IMR-90 (cell line): ENCODE results near the gene ASTN2. TPM values are rescaled to one million over a fixed set of nuclear protein-coding genes. Genes with fewer than 3 reads are reported as not detected.

ENCODE experiments used
- ATAC-seq: fragments of 200-7000 bp; cut with Tn5 transposase; 2 replicates; pipeline ENCODE4 v1.9.1; 2020; ENCODE audit warnings: low read depth, mild to moderate bottlenecking, moderate library complexity
- BruUV-seq: library from RNA; stranded (reverse); fragments of 400-500 nt; replicated peaks from 2 replicates; lab custom pipeline; 2021; lab: Mats Ljungman, UMichigan
- CTCF ChIA-PET: fragments of 300-600 bp; formaldehyde crosslinking; extraction: SDS; loops from one replicate; lab custom pipeline; 2021; ENCODE audit warnings: antibody characterized with exemption; lab: Yijun Ruan, JAX
- POLR2A ChIA-PET: fragments of 300-600 bp; sonication (Branson Sonifier 250); formaldehyde crosslinking; loops from one replicate; lab custom pipeline; 2022; ENCODE audit warnings: antibody characterized with exemption; ENCODE audit not compliant: unreplicated experiment; lab: Charles Lee
- DNase-seq: peaks from one replicate; pipeline ENCODE4 v3.0.0; 2013
- H2AFZ ChIP-seq: replicated peaks from 2 replicates; pipeline ENCODE3; 2013; ENCODE audit warnings: low read length, mild to moderate bottlenecking; ENCODE audit not compliant: poor library complexity
- H2AK5ac ChIP-seq: 2 replicates; pipeline ENCODE4 v1.6.1; 2013; ENCODE audit warnings: low read depth, low read length, inconsistent platforms
- H2AK9ac ChIP-seq: replicated peaks from 2 replicates; pipeline ENCODE3; 2013; ENCODE audit warnings: mild to moderate bottlenecking, low read depth, low read length, moderate library complexity; ENCODE audit not compliant: poor library complexity
- H2BK120ac ChIP-seq: 2 replicates; pipeline ENCODE4 v1.6.1; 2013; ENCODE audit warnings: low read depth, low read length, inconsistent platforms
- H2BK15ac ChIP-seq: 3 replicates; pipeline ENCODE4 v1.6.1; 2013; ENCODE audit warnings: low read depth, low read length, inconsistent platforms
- H2BK20ac ChIP-seq: 2 replicates; pipeline ENCODE4 v1.6.1; 2013; ENCODE audit warnings: low read depth, mild to moderate bottlenecking, inconsistent platforms, low read length, moderate library complexity
- H2BK5ac ChIP-seq: 2 replicates; pipeline ENCODE4 v1.6.1; 2013; ENCODE audit warnings: mild to moderate bottlenecking, low read depth, low read length, inconsistent platforms; ENCODE audit not compliant: poor library complexity, severe bottlenecking
- H3K14ac ChIP-seq: replicated peaks from 2 replicates; pipeline ENCODE4 v1.6.1; 2013; ENCODE audit warnings: low read depth, low read length, inconsistent platforms
- H3K18ac ChIP-seq: 2 replicates; pipeline ENCODE4 v1.6.1; 2013; ENCODE audit warnings: low read depth, low read length, control low read depth
- H3K23ac ChIP-seq: 2 replicates; pipeline ENCODE4 v1.6.1; 2013; ENCODE audit warnings: low read depth, low read length, inconsistent platforms
- H3K27ac ChIP-seq: 2 replicates; pipeline ENCODE4 v1.5.1; 2013; ENCODE audit warnings: mild to moderate bottlenecking, control low read depth, low read length; ENCODE audit not compliant: insufficient read depth
- H3K27me3 ChIP-seq: 2 replicates; pipeline ENCODE4 v1.6.1; 2013; ENCODE audit warnings: low read length; ENCODE audit not compliant: control insufficient read depth, insufficient read depth
- H3K36me3 ChIP-seq: 2 replicates; pipeline ENCODE4 v1.6.1; 2013; ENCODE audit warnings: low read length, mixed read lengths; ENCODE audit not compliant: control insufficient read depth, insufficient read depth
- H3K4ac ChIP-seq: 2 replicates; pipeline ENCODE4 v1.6.1; 2013; ENCODE audit warnings: low read depth, low read length, inconsistent platforms
- H3K4me1 ChIP-seq: 2 replicates; pipeline ENCODE4 v1.6.1; 2013; ENCODE audit warnings: low read length, mixed read lengths; ENCODE audit not compliant: control insufficient read depth, insufficient read depth
- H3K4me2 ChIP-seq: 2 replicates; pipeline ENCODE4 v1.6.1; 2013; ENCODE audit warnings: low read depth, mild to moderate bottlenecking, control low read depth, low read length, moderate library complexity
- H3K4me3 ChIP-seq: 2 replicates; pipeline ENCODE4 v1.5.1; 2013; ENCODE audit warnings: low read depth, mild to moderate bottlenecking, control low read depth, low read length, moderate library complexity; ENCODE audit not compliant: insufficient read depth
- H3K56ac ChIP-seq: 2 replicates; pipeline ENCODE4 v1.6.1; 2013; ENCODE audit warnings: low read length, inconsistent platforms; ENCODE audit not compliant: insufficient read depth; ENCODE audit errors: extremely low read depth
- H3K79me1 ChIP-seq, 2 experiments: 2 replicates each; pipeline ENCODE4 v1.6.1; 2013; ENCODE audit warnings: low read length in 2 of 2, inconsistent platforms in 1 of 2, low read depth in 1 of 2
- H3K9ac ChIP-seq: 2 replicates; pipeline ENCODE4 v1.6.1; 2013; ENCODE audit warnings: low read depth, low read length, control low read depth
- H3K9me1 ChIP-seq: 2 replicates; pipeline ENCODE4 v1.6.1; 2013; ENCODE audit warnings: low read length, inconsistent platforms; ENCODE audit not compliant: insufficient read depth
- H3K9me3 ChIP-seq: 2 replicates; pipeline ENCODE4 v1.6.1; 2013; ENCODE audit warnings: low read length; ENCODE audit not compliant: control insufficient read depth, insufficient read depth
- H4K20me1 ChIP-seq: 2 replicates; pipeline ENCODE4 v1.6.1; 2013; ENCODE audit warnings: low read length, inconsistent platforms; ENCODE audit not compliant: insufficient read depth
- H4K5ac ChIP-seq: 2 replicates; pipeline ENCODE4 v1.6.1; 2013; ENCODE audit warnings: mild to moderate bottlenecking, low read depth, low read length, control low read depth
- H4K8ac ChIP-seq, 2 experiments: 2 replicates each; pipeline ENCODE4 v1.6.1; 2013; ENCODE audit warnings: low read depth in 2 of 2, low read length in 2 of 2, control low read depth in 1 of 2, inconsistent platforms in 1 of 2
- H4K91ac ChIP-seq: 2 replicates; pipeline ENCODE4 v1.6.1; 2013; ENCODE audit warnings: low read depth, low read length, inconsistent platforms; ENCODE audit not compliant: insufficient read depth
- BHLHE40 ChIP-seq: fragments of 150-350 bp; IDR thresholded peaks from 2 replicates; pipeline ENCODE4 v1.6.1; 2016; ENCODE audit warnings: mild to moderate bottlenecking, low read depth, low read length
- CEBPB ChIP-seq: IDR thresholded peaks from 2 replicates; pipeline ENCODE4 v1.6.1; 2012; ENCODE audit warnings: low read depth, low read length, improper control_type of control experiment
- CHD1 ChIP-seq: IDR thresholded peaks from 2 replicates; pipeline ENCODE4 v1.6.1; 2012; ENCODE audit warnings: low read depth, low read length, improper control_type of control experiment
- FOS ChIP-seq: fragments of 150-350 bp; IDR thresholded peaks from 2 replicates; pipeline ENCODE4 v1.6.1; 2016; ENCODE audit warnings: low read depth, low read length
- MAFK ChIP-seq: IDR thresholded peaks from 2 replicates; pipeline ENCODE4 v1.6.1; 2012; ENCODE audit warnings: low read depth, low read length, improper control_type of control experiment
- MAZ ChIP-seq: IDR thresholded peaks from 2 replicates; pipeline ENCODE4 v1.6.1; 2012; ENCODE audit warnings: low read depth, mild to moderate bottlenecking, low read length, improper control_type of control experiment, moderate library complexity, borderline replicate concordance
- MXI1 ChIP-seq: IDR thresholded peaks from 2 replicates; pipeline ENCODE4 v1.6.1; 2012; ENCODE audit warnings: low read depth, mild to moderate bottlenecking, low read length, moderate library complexity, borderline replicate concordance
- NFE2L2 ChIP-seq: fragments of 150-350 bp; IDR thresholded peaks from 2 replicates; pipeline ENCODE4 v1.6.1; 2016; ENCODE audit warnings: low read depth, mild to moderate bottlenecking, low read length
- POLR2A ChIP-seq: IDR thresholded peaks from 2 replicates; pipeline ENCODE4 v1.6.1; 2012; ENCODE audit warnings: mild to moderate bottlenecking, low read depth, low read length
- RAD21 ChIP-seq: IDR thresholded peaks from 2 replicates; pipeline ENCODE4 v1.6.1; 2012; ENCODE audit warnings: low read length, improper control_type of control experiment
- RCOR1 ChIP-seq: IDR thresholded peaks from 2 replicates; pipeline ENCODE4 v1.6.1; 2012; ENCODE audit warnings: mild to moderate bottlenecking, low read length, improper control_type of control experiment; ENCODE audit not compliant: insufficient replicate concordance
- RFX5 ChIP-seq: IDR thresholded peaks from 2 replicates; pipeline ENCODE4 v1.8.0; 2012; ENCODE audit warnings: low read depth, mild to moderate bottlenecking, low read length, moderate library complexity
- SMC3 ChIP-seq: fragments of 150-350 bp; IDR thresholded peaks from 2 replicates; pipeline ENCODE4 v1.6.1; 2016; ENCODE audit warnings: low read depth, mild to moderate bottlenecking, antibody characterized with exemption, low read length, moderate library complexity
- WGBS, 2 experiments: methylation state at CpG; one replicate each; pipeline versions ENCODE4 v1.1.5 to v1.1.7; 2013; ENCODE audit warnings: missing lambda C conversion rate in 2 of 2; ENCODE audit not compliant: insufficient read length in 1 of 2; ENCODE audit errors: extremely low coverage in 2 of 2; 5-methylcytosine and 5-hydroxymethylcytosine counted together
- dilution Hi-C: fragments of 300-500 bp; cut with HindIII; formaldehyde crosslinking; loops from one replicate; pipeline ENCODE4 v1.14.3; 2018; ENCODE audit warnings: low sequenced_read_pairs; ENCODE audit not compliant: unreplicated experiment
- in situ Hi-C: fragments of 300-500 bp; cut with MboI; formaldehyde crosslinking; loops from 3 replicates; pipeline ENCODE4 v1.14.3; 2019; ENCODE audit warnings: low sequenced_read_pairs, inconsistent platforms, mixed read lengths
- intact Hi-C: fragments of 100-400 bp; cut with micrococcal nuclease; formaldehyde crosslinking; loops from 2 replicates; pipeline ENCODE4 v1.10.0; 2022
- polyA plus RNA-seq, 3 experiments: library from polyadenylated mRNA; depleted of rRNA; stranded (reverse); fragments of >200 nt; gene quantifications; 2 replicates each; pipeline ENCODE4 v1.2.3, GENCODE V29; 2012; ENCODE audit warnings: low replicate concordance in 1 of 3
- total RNA-seq: library from RNA; depleted of rRNA; stranded (reverse); fragments of >200 nt; gene quantifications from 2 replicates; pipeline ENCODE4 v1.2.3, GENCODE V29; 2012
- TF ChIP-seq, protein P1 (sequence below): conservative IDR thresholded peaks from 2 replicates; pipeline ENCODE4 v1.5.1; 2012; ENCODE audit warnings: mild to moderate bottlenecking, low read depth, low read length, improper control_type of control experiment
- TF ChIP-seq, protein P2 (sequence below): fragments of 150-350 bp; IDR thresholded peaks from 2 replicates; pipeline ENCODE4 v1.6.1; 2016; ENCODE audit warnings: low read depth, mild to moderate bottlenecking, low read length, moderate library complexity, borderline replicate concordance
- TF ChIP-seq, protein P3 (sequence below): fragments of 150-350 bp; IDR thresholded peaks from 2 replicates; pipeline ENCODE4 v1.6.1; 2017; ENCODE audit warnings: mild to moderate bottlenecking, antibody characterized with exemption, low read length, low read depth

The ASTN2 gene
- total and polyA plus RNA-seq, 2 of the 4 experiments (the other 2 are of a cell fraction), result 3.8 to 6.8 TPM

GRCh38 chr9:117072216-117072615 lies 342.6 kb downstream of the ASTN2 start:
- Histone ChIP-seq H3K9me3 (peaks cover 2% of the 10 kb centered on the region; the same call in 1 of the 2 replicates), H4K5ac (no peak overlapping the region), H4K20me1 (no peaks in the 10 kb centered on the region), H3K9ac (no peak overlapping the region), H3K4me3 (no peak overlapping the region), H2BK120ac (no peak overlapping the region), H3K4me2 (no peak overlapping the region), H3K56ac (no peak overlapping the region), H2AK9ac (no peak overlapping the region), H4K8ac (no peak overlapping the region), H3K4me1 (no peaks in the 10 kb centered on the region), H3K27ac (no peak overlapping the region), H3K9me1 (no peaks in the 10 kb centered on the region), H3K27me3 (no peaks in the 10 kb centered on the region), H3K4ac (no peak overlapping the region), H2BK20ac (no peak overlapping the region), H4K91ac (no peak overlapping the region), H3K36me3 (no peaks in the 10 kb centered on the region), H3K18ac (no peak overlapping the region), H3K23ac (no peak overlapping the region), H2AFZ (no peak overlapping the region), H2BK15ac (no peak overlapping the region), H3K79me1 (no peaks in the 10 kb centered on the region), H2BK5ac (no peak overlapping the region), H3K14ac (no peak overlapping the region), H2AK5ac (no peak overlapping the region)
- DNase-seq (no peak), ATAC-seq (no peak)
- intact Hi-C loops, result no loop called here
- BruUV-seq, result no TSS peak
- dilution Hi-C loops, result no loop called here
- ChIA-PET POLR2A (no interaction called here), CTCF (no interaction called here)
- TF ChIP-seq RAD21, result no peak
- no peak for TF ChIP-seq CHD1
- TF ChIP-seq MAZ, result no peak
- TF ChIP-seq FOS, result no peak
- TF ChIP-seq, protein P1, sequence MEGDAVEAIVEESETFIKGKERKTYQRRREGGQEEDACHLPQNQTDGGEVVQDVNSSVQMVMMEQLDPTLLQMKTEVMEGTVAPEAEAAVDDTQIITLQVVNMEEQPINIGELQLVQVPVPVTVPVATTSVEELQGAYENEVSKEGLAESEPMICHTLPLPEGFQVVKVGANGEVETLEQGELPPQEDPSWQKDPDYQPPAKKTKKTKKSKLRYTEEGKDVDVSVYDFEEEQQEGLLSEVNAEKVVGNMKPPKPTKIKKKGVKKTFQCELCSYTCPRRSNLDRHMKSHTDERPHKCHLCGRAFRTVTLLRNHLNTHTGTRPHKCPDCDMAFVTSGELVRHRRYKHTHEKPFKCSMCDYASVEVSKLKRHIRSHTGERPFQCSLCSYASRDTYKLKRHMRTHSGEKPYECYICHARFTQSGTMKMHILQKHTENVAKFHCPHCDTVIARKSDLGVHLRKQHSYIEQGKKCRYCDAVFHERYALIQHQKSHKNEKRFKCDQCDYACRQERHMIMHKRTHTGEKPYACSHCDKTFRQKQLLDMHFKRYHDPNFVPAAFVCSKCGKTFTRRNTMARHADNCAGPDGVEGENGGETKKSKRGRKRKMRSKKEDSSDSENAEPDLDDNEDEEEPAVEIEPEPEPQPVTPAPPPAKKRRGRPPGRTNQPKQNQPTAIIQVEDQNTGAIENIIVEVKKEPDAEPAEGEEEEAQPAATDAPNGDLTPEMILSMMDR, result no peak
- TF ChIP-seq MXI1, result no peak
- no peak for TF ChIP-seq SMC3
- no peak for TF ChIP-seq MAFK
- TF ChIP-seq RCOR1, result no peak
- TF ChIP-seq BHLHE40, result no peak
- TF ChIP-seq RFX5, result no peak
- no peak for TF ChIP-seq NFE2L2
- TF ChIP-seq, protein P2, sequence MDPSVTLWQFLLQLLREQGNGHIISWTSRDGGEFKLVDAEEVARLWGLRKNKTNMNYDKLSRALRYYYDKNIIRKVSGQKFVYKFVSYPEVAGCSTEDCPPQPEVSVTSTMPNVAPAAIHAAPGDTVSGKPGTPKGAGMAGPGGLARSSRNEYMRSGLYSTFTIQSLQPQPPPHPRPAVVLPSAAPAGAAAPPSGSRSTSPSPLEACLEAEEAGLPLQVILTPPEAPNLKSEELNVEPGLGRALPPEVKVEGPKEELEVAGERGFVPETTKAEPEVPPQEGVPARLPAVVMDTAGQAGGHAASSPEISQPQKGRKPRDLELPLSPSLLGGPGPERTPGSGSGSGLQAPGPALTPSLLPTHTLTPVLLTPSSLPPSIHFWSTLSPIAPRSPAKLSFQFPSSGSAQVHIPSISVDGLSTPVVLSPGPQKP, result no peak
- no peak for TF ChIP-seq CEBPB
- no peak for TF ChIP-seq POLR2A
- TF ChIP-seq, protein P3, sequence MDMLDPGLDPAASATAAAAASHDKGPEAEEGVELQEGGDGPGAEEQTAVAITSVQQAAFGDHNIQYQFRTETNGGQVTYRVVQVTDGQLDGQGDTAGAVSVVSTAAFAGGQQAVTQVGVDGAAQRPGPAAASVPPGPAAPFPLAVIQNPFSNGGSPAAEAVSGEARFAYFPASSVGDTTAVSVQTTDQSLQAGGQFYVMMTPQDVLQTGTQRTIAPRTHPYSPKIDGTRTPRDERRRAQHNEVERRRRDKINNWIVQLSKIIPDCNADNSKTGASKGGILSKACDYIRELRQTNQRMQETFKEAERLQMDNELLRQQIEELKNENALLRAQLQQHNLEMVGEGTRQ, result no peak
- 67% methylated on average over 1 of the region's 3 CpGs; no CpG with 5 or more reads in 1 of the 2 experiments for WGBS, 2 experiments
- in situ Hi-C loops, result no loop called here
